Measurements from ENCODE around the gene TRIM69.
"Not testable (repeated sequence)": the region's sequence is repeated elsewhere in the genome, so short reads cannot be mapped to it uniquely, and the experiment has no call there.

TRIM69 gene, protein sequence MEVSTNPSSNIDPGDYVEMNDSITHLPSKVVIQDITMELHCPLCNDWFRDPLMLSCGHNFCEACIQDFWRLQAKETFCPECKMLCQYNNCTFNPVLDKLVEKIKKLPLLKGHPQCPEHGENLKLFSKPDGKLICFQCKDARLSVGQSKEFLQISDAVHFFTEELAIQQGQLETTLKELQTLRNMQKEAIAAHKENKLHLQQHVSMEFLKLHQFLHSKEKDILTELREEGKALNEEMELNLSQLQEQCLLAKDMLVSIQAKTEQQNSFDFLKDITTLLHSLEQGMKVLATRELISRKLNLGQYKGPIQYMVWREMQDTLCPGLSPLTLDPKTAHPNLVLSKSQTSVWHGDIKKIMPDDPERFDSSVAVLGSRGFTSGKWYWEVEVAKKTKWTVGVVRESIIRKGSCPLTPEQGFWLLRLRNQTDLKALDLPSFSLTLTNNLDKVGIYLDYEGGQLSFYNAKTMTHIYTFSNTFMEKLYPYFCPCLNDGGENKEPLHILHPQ

DNA sequence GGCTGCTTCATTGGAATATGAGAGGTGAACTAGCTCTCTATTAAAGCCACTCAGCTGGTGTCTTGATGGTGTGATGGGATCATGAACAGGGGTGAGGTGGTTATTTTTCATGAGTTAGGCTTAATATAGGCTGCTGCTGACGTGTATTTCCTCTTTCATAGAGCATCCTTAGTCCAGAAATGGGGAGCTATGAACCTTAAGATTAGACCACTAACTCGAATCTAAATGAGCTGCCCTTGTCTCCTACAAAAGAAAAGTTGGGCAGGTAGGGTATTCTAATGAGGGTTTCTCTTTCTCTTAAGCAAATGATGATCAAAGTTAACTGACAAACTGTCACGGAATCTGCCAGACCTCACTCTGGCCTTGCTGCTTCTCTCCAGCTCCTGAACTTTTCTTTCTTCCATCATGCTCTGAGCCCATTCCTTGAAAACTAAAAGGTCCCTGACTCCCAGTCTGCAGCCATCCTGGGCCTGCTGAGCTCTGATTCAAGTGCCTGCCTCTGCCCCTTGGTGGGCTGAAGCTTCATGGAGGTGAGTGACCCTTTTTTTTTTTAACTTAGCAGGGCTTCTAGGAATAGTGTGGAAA is at the start of gene TRIM69:
TRIM69 (plus strand) TSS at position 348 of the 585 bp plus-strand sequence; CDS start at position 525, 177 bp downstream.
- no peak for DNase-seq

DNA sequence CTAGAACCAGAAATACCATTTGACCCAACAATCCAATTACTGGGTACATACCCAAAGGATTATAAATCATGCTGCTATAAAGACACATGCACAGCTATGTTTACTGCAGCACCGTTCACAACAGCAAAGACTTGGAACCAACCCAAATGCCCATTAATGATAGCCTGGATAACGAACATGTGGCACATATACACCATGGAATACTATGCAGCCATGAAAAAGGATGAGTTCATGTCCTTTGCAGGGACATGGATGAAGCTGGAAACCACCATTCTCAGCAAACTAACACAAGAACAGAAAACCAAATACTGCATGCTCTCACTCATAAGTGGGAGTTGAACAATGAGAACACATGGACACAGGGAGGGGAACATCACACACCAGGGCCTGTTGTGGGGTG is 47.0 kb upstream of the TRIM69 start:
- not testable (repeated sequence) for DNase-seq

DNA sequence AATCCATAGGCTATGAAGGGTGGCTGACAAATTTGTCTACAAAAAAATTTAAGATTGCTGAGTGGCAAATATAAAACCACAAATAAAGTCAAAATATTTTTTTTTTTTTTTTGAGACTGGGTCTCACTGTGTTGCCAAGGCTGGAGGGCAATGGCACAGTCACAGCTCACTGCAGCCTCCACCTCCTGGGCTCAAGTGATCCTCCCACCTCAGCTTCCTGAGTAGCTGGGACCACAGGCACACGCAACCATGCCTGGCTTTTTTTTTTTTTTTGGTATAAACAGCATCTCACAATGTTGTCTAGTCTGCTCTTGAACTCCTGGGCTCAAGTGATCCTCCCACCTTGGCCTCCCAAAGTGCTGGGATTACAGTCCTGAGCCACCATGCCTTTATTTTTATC is 46.1 kb upstream of the TRIM69 start:
- DNase-seq: not testable (repeated sequence)

DNA sequence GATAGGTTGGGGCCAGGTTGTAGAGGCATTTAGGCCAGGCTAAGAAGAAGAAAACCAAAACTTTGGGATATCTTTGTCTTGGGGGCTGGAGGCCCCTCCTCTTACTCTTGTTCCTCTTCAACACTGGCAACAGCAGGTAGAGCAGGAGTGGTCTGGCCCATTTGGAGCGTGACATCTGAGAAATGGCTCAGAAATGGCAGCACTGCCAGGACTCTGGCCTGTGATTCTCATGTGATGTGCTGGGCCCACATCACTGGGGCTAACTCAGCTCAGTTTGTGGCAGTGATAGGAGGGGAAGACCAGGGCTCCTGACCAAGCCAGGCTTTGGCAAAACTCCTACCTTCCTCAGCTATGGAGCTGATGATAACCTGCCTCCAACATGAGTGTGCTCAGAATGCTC is 43.7 kb upstream of the TRIM69 start:
- no peak for DNase-seq

DNA sequence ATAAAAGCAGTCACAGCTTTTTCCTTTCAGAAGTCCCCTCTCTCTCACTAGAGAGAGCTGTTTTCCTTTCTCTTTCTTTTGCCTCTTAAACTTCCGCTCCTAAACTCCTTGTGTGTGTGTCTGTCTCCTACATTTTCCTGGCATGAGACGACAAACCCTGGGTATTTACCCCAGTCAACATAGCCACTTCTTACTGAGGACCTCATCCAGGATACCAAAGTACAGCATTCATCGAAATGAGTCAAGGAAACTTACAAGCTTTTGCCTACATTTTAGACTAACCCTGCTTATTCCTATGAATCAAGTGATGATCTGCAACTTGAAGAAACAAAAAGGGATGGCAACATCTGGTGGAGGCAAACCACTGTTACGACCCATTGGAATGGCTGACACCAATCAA is 41.9 kb upstream of the TRIM69 start:
- no peak for DNase-seq

DNA sequence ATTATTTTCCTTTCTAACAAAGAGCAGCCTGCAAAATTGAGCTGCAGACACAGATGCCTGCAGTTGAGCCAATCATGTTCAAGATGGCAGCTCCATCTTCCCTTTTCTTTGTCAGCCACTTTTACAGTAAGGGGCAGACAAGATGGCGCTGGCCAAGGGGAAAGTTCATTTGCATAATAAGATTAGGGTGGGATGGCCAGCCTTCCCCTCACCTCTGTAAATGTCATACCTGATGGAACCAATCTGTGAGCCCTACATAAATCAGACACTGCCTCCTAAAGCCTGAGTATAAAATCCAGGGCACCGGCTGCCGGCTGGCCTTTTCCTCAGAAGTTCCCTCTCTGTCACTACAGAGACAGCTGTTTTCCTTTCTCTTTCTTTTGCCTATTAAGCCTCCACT is 41.0 kb upstream of the TRIM69 start:
- DNase-seq: no peak

DNA sequence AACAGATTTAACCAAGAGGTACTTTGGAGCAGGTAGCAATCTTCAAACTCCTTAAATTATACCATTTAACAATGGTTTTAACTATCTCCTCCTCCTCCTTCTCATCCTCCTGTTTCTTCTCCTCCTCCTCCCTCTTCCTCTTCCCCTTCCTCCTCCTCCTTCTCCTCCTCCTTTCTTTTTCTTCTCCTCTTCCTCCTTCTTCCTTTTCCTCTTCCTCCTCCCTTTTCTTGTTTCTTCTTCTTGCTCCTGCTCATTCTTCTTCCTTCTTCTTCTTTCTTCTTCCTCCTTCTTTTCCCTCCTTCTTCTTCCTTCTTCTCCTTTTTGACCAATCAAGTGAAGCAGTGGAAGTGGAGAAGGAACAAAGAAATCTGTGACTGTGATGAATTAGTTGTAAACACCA is 39.3 kb upstream of the TRIM69 start:
- no peak for DNase-seq

DNA sequence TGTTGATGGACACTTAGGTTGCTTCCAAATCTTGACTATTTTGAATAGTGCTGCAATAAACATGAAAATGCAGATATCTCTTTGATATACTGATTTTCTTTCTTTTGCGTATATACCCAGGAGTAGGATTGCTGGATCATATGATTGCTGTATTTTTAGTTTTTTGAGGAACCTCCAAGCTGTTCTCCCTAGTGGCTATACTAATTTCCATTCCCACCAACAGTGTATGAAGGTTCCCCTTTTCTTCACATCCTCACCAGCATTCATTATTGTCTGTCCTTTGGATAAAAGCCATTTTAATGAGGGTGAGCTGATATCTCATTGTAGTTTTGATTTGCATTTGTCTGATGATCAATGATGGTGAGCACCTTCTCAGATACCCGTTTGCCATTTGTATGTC is 37.7 kb upstream of the TRIM69 start:
- no peak for DNase-seq

DNA sequence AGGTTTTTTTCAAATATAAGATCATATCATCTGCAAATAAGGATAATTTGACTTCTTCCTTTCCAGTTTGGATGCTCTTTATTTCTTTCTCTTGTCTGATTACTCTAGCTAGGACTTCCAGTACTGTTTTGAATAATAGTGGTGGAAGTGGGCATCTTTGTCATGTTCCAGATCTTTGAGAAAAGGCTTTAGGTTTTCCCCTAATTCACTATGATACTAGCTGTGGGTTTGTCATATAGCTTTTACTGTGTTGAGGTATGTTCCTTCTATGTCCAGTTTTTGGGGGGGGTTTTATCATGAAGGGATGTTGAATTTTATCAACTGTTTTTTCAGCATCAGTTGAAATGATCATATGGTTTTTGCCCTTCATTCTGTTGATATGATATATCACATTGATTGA is 35.7 kb upstream of the TRIM69 start:
- DNase-seq: not testable (repeated sequence)

DNA sequence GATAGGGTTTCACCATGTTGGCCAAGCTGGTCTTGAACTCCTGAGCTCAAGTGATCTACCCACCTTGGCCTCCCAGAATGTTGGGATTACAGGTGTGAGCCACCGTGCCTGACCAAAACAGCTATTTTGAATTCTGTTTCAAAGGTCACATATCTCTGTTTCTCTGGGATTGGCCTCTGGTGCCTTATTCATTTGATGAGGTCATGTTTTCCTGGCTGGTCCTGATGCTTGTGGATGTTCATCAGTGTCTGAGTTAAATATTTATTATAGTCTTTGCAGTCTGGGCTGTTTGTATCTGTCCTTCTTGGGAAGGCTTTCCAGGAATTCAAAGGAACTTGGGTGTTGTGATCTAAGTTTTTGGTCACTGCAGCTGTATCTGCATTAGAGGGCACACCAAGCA is 30.3 kb upstream of the TRIM69 start:
- DNase-seq: no peak

DNA sequence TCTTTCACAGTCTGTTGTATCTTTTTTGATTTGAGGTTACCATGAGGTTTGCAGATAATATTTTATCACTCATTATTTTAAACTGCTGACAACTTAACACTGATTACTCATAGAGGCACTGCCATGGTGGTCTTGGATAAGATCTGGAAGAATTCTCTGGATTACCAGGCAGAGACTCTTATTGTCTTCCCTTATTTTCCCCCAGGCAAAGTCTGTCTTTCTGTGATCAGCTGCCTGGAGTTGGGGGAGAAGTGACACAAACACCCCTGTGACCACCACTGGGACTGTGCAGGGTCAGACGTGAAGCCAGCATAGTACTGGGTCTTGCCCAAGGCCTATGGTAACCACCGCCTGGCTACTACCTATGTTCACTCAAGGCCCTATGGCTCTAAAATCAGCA is 29.9 kb upstream of the TRIM69 start:
- DNase-seq: no peak

DNA sequence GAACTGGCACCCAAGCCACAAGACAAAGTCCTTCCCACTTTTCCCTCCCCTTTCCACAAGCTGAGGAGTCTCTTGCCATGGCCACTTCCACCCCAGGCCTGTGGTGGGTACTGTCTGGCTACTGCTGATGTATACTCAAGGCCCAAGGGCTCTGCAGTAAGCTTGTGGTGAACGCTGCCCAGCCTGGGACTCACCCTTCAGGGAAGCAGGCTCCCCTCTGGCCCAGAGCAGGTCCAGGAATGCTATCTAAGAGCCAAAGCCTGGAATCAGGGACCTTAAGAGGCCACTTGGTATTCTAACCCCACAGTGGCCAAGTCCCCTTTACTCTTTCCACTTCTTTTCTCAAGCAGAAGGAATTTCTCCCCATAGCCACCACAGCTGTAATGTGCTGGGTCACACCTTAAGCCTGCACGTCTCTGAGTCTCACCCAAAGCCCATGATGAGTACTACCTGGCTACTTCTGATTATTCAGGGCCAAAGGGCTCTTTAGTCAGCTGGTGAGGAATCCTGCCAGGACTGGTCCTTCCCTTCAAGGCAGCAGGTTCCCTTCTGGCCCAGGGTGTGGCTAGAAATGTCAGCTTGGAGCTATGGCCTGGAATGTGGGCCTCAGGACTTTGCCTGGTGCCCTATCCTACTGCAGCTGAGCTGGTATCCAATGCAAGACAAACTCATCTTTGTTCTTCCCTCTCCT is 29.2 kb upstream of the TRIM69 start:
- no peak for DNase-seq

DNA sequence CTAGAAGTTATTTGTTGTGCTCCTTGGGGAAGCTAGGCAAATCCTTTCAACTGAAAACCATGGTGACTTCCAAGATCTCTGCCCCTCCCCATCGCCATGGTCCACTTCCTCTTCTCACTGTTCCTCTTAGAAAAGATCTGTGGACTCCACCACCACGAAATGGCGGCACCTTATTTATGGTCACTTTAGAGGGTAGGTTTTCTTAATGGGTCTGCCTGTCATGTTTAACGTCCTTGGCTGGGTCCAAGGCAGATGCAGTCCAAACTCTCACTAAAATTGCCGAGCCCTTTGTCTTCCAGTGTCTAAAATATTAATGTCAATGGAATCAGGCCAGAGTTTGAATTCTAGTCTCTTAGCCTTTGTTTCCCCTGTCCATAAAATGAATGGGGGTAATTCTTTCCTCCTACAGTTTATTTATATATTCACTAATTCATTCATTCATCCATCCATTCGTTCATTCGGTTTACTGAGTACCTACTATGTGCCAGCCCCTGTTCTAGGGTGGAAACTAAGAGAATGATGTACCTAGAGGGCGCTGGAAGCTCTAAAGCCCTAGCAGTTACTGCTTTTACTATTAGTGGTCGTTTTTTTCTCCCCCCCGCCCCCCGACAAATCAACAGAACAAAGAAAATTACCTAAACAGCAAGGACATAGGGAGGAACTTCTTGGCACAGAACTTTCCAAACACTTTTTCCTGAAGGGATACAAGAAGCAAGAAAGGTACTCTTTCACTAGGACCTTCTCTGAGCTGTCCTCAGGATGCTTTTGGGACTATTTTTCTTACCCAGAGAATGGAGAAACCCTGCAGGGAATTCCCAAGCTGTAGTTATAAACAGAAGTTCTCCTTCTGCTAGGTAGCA is 25.9 kb upstream of the TRIM69 start:
- DNase-seq: no peak

DNA sequence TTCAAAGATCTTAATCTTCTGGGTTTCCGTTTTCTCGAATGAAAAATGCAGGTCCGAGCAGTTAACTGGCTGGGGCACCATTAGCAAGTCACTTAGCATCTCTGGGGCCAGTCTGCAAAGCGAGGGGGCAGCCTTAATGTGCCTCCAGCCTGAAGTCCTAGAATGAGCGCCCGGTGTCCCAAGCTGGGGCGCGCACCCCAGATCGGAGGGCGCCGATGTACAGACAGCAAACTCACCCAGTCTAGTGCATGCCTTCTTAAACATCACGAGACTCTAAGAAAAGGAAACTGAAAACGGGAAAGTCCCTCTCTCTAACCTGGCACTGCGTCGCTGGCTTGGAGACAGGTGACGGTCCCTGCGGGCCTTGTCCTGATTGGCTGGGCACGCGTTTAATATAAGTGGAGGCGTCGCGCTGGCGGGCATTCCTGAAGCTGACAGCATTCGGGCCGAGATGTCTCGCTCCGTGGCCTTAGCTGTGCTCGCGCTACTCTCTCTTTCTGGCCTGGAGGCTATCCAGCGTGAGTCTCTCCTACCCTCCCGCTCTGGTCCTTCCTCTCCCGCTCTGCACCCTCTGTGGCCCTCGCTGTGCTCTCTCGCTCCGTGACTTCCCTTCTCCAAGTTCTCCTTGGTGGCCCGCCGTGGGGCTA is 25.1 kb upstream of the TRIM69 start, which contains the start of the genes B2M and PATL2:
B2M (plus strand) TSS at position 422 of the 647 bp plus-strand sequence; CDS start at position 452, 30 bp downstream.
PATL2 (minus strand) TSS at position 228 of the 647 bp plus-strand sequence. CDS start 34,833 bp downstream, outside the sequence.
- peak; percentile 94 for DNase-seq

DNA sequence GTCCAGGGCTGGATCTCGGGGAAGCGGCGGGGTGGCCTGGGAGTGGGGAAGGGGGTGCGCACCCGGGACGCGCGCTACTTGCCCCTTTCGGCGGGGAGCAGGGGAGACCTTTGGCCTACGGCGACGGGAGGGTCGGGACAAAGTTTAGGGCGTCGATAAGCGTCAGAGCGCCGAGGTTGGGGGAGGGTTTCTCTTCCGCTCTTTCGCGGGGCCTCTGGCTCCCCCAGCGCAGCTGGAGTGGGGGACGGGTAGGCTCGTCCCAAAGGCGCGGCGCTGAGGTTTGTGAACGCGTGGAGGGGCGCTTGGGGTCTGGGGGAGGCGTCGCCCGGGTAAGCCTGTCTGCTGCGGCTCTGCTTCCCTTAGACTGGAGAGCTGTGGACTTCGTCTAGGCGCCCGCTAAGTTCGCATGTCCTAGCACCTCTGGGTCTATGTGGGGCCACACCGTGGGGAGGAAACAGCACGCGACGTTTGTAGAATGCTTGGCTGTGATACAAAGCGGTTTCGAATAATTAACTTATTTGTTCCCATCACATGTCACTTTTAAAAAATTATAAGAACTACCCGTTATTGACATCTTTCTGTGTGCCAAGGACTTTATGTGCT is 24.5 kb upstream of the TRIM69 start:
- peak; percentile 32 to 53 for DNase-seq

DNA sequence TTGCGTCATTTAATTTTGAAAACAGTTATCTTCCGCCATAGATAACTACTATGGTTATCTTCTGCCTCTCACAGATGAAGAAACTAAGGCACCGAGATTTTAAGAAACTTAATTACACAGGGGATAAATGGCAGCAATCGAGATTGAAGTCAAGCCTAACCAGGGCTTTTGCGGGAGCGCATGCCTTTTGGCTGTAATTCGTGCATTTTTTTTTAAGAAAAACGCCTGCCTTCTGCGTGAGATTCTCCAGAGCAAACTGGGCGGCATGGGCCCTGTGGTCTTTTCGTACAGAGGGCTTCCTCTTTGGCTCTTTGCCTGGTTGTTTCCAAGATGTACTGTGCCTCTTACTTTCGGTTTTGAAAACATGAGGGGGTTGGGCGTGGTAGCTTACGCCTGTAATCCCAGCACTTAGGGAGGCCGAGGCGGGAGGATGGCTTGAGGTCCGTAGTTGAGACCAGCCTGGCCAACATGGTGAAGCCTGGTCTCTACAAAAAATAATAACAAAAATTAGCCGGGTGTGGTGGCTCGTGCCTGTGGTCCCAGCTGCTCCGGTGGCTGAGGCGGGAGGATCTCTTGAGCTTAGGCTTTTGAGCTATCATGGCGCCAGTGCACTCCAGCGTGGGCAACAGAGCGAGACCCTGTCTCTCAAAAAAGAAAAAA is 23.9 kb upstream of the TRIM69 start:
- DNase-seq: peak; percentile 36 to 38

DNA sequence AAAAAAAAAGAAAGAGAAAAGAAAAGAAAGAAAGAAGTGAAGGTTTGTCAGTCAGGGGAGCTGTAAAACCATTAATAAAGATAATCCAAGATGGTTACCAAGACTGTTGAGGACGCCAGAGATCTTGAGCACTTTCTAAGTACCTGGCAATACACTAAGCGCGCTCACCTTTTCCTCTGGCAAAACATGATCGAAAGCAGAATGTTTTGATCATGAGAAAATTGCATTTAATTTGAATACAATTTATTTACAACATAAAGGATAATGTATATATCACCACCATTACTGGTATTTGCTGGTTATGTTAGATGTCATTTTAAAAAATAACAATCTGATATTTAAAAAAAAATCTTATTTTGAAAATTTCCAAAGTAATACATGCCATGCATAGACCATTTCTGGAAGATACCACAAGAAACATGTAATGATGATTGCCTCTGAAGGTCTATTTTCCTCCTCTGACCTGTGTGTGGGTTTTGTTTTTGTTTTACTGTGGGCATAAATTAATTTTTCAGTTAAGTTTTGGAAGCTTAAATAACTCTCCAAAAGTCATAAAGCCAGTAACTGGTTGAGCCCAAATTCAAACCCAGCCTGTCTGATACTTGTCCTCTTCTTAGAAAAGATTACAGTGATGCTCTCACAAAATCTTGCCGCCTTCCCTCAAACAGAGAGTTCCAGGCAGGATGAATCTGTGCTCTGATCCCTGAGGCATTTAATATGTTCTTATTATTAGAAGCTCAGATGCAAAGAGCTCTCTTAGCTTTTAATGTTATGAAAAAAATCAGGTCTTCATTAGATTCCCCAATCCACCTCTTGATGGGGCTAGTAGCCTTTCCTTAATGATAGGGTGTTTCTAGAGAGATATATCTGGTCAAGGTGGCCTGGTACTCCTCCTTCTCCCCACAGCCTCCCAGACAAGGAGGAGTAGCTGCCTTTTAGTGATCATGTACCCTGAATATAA is 23.0 kb upstream of the TRIM69 start:
- DNase-seq: no peak

DNA sequence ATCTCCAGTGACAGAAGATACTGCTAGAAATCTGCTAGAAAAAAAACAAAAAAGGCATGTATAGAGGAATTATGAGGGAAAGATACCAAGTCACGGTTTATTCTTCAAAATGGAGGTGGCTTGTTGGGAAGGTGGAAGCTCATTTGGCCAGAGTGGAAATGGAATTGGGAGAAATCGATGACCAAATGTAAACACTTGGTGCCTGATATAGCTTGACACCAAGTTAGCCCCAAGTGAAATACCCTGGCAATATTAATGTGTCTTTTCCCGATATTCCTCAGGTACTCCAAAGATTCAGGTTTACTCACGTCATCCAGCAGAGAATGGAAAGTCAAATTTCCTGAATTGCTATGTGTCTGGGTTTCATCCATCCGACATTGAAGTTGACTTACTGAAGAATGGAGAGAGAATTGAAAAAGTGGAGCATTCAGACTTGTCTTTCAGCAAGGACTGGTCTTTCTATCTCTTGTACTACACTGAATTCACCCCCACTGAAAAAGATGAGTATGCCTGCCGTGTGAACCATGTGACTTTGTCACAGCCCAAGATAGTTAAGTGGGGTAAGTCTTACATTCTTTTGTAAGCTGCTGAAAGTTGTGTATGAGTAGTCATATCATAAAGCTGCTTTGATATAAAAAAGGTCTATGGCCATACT is 21.1 kb upstream of the TRIM69 start:
- no peak for DNase-seq

DNA sequence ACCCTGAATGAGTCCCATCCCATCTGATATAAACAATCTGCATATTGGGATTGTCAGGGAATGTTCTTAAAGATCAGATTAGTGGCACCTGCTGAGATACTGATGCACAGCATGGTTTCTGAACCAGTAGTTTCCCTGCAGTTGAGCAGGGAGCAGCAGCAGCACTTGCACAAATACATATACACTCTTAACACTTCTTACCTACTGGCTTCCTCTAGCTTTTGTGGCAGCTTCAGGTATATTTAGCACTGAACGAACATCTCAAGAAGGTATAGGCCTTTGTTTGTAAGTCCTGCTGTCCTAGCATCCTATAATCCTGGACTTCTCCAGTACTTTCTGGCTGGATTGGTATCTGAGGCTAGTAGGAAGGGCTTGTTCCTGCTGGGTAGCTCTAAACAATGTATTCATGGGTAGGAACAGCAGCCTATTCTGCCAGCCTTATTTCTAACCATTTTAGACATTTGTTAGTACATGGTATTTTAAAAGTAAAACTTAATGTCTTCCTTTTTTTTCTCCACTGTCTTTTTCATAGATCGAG is 20.5 kb upstream of the TRIM69 start:
- no peak for DNase-seq

Data from hippocampal formation (tissue), 2 donors.